ENCODE measurements around the gene BCL2A1.
A peak's percentile ranks its signal among the peaks of the same experiment; 100 is the strongest.
"Not testable (repeated sequence)": the region's sequence is repeated elsewhere in the genome, so short reads cannot be mapped to it uniquely, and the experiment has no call there.

BCL2A1 gene

GRCh38 chr15:79970624-79971434, at the start of gene BCL2A1:
Gene BCL2A1 (minus strand): TSS chr15:79971196. CDS start chr15:79971119, 77 bp downstream.
- DNase-seq (ENCODE audit: low read depth in 2 of 2, low spot score in 1 of 2), result peak; percentile 35 to 43

GRCh38 chr15:80020731-80021130, 49.7 kb upstream of the BCL2A1 start:
- no peak for DNase-seq (ENCODE audit: low read depth in 2 of 2, low spot score in 1 of 2)

- not testable (repeated sequence) for DNase-seq (ENCODE audit: low read depth in 2 of 2, low spot score in 1 of 2)
These were observed 49.2 kb upstream of the BCL2A1 start for GRCh38 chr15:80020149-80020548.

GRCh38 chr15:80019168-80019745, 48.3 kb upstream of the BCL2A1 start:
- no peak for DNase-seq (ENCODE audit: low read depth in 2 of 2, low spot score in 1 of 2)

- DNase-seq (ENCODE audit: low read depth in 2 of 2, low spot score in 1 of 2), result not testable (repeated sequence)
These were observed 46.1 kb upstream of the BCL2A1 start for GRCh38 chr15:80017139-80017538.

- DNase-seq (ENCODE audit: low read depth in 2 of 2, low spot score in 1 of 2), result not testable (repeated sequence)
These were observed 45.5 kb upstream of the BCL2A1 start for GRCh38 chr15:80016506-80016905.

GRCh38 chr15:80015156-80015555, 44.2 kb upstream of the BCL2A1 start:
- DNase-seq (ENCODE audit: low read depth in 2 of 2, low spot score in 1 of 2), result no peak

GRCh38 chr15:80014186-80014585, 43.2 kb upstream of the BCL2A1 start:
- DNase-seq (ENCODE audit: low read depth in 2 of 2, low spot score in 1 of 2), result not testable (repeated sequence)

- DNase-seq (ENCODE audit: low read depth in 2 of 2, low spot score in 1 of 2), result no peak
These were observed 41.2 kb upstream of the BCL2A1 start for GRCh38 chr15:80012060-80012726.

GRCh38 chr15:80011596-80011995, 40.6 kb upstream of the BCL2A1 start:
- no peak for DNase-seq (ENCODE audit: low read depth in 2 of 2, low spot score in 1 of 2)

- DNase-seq (ENCODE audit: low read depth in 2 of 2, low spot score in 1 of 2), result not testable (repeated sequence)
These were observed 40.1 kb upstream of the BCL2A1 start for GRCh38 chr15:80011041-80011523.

GRCh38 chr15:80010131-80010673, 39.2 kb upstream of the BCL2A1 start:
- DNase-seq (ENCODE audit: low read depth in 2 of 2, low spot score in 1 of 2), result no peak

- no peak for DNase-seq (ENCODE audit: low read depth in 2 of 2, low spot score in 1 of 2)
These were observed 36.5 kb upstream of the BCL2A1 start for GRCh38 chr15:80007532-80007931.

GRCh38 chr15:80006946-80007345, 36.0 kb upstream of the BCL2A1 start:
- DNase-seq (ENCODE audit: low read depth in 2 of 2, low spot score in 1 of 2), result no peak

- DNase-seq (ENCODE audit: low read depth in 2 of 2, low spot score in 1 of 2), result no peak
These were observed 33.0 kb upstream of the BCL2A1 start for GRCh38 chr15:80003934-80004472.

GRCh38 chr15:80003171-80003570, 32.2 kb upstream of the BCL2A1 start:
- no peak for DNase-seq (ENCODE audit: low read depth in 2 of 2, low spot score in 1 of 2)

GRCh38 chr15:80002267-80002666, 31.3 kb upstream of the BCL2A1 start:
- no peak for DNase-seq (ENCODE audit: low read depth in 2 of 2, low spot score in 1 of 2)

- no peak for DNase-seq (ENCODE audit: low read depth in 2 of 2, low spot score in 1 of 2)
These were observed 23.6 kb upstream of the BCL2A1 start for GRCh38 chr15:79994615-79995014.

- DNase-seq (ENCODE audit: low read depth in 2 of 2, low spot score in 1 of 2), result no peak
These were observed 20.8 kb upstream of the BCL2A1 start for GRCh38 chr15:79991826-79992225.

- DNase-seq (ENCODE audit: low read depth in 2 of 2, low spot score in 1 of 2), result no peak
These were observed 20.0 kb upstream of the BCL2A1 start for GRCh38 chr15:79990997-79991334.

GRCh38 chr15:79990280-79990996, 19.4 kb upstream of the BCL2A1 start:
- DNase-seq (ENCODE audit: low read depth in 2 of 2, low spot score in 1 of 2), result no peak
